ENCODE data around the gene BEST4. TPM values are rescaled to one million over a fixed set of nuclear protein-coding genes. Genes with fewer than 3 reads are reported as not detected.
"Not testable (repeated sequence)": the region's sequence is repeated elsewhere in the genome, so short reads cannot be mapped to it uniquely, and the experiment has no call there.

Gene BEST4
- total and polyA plus RNA-seq, 10 donors = 0.16 to 0.89 (median 0.40) TPM; not detected in 3

- intact Hi-C loops (cut with DNase I; ENCODE audit: low total_unique reads) = no loop called here
- H3K4me3 ChIP-seq = peak within 1 kb of the TSS; percentile 68 to 87 (median 81)
- peak within 1 kb of the TSS; percentile 83 to 98 (median 96) for H3K27ac ChIP-seq
- TF ChIP-seq POLR2A (IDR thresholded peaks at IDR 0.05) = peak; percentile 47 to 82 (median 75)
- peak; percentile 85 to 97 (median 95) for TF ChIP-seq CTCF (IDR thresholded peaks at IDR 0.05 in 8 of 11, conservative IDR thresholded peaks at IDR 0.05 in 3 of 11)
- peak; percentile 95 to 98 (median 97) for TF ChIP-seq POLR2AphosphoS5 (IDR thresholded peaks at IDR 0.05)
- no peaks in the 10 kb centered on the region for H3K27me3 ChIP-seq (replicated peaks in 1 of 7)
- H3K36me3 ChIP-seq = peaks cover 0 to 30% (median 22%) of the 10 kb centered on the region in 6 donors
- peak; percentile 100 for DNase-seq
- peaks cover 11 to 57% (median 40%) of the 10 kb centered on the region in 6 donors for H3K4me1 ChIP-seq
- 0% methylated on average over 35 to 79 of the region's 79 CpGs for whole genome bisulfite sequencing, 5 donors
- no peaks in the 10 kb centered on the region for H3K9me3 ChIP-seq
These were observed 12.0 kb upstream of the BEST4 start, which contains the start of gene PLK3 for GRCh38 chr1:44799770-44800584. Gene PLK3 (plus strand): TSS chr1:44800377. CDS start chr1:44800464, 87 bp downstream.

- intact Hi-C loops (cut with DNase I; ENCODE audit: low total_unique reads) = no loop called here
- WGBS, 5 donors = 87 to 94% (median 90%) methylated on average over 10 of the region's 10 CpGs
- TF ChIP-seq POLR2AphosphoS5 (IDR thresholded peaks at IDR 0.05) (no peak), POLR2A (IDR thresholded peaks at IDR 0.05) (no peak), CTCF (IDR thresholded peaks at IDR 0.05 in 8 of 11, conservative IDR thresholded peaks at IDR 0.05 in 3 of 11) (no peak)
- peaks cover 11 to 45% (median 35%) of the 10 kb centered on the region in 6 donors for H3K4me1 ChIP-seq
- no peaks in the 10 kb centered on the region for H3K27me3 ChIP-seq (replicated peaks in 1 of 7)
- H3K4me3 ChIP-seq = no peak overlapping the region
- DNase-seq = peak; percentile 80
- peaks cover 0 to 18% (median 10%) of the 10 kb centered on the region in 6 donors for H3K36me3 ChIP-seq
- no peaks in the 10 kb centered on the region for H3K9me3 ChIP-seq
- H3K27ac ChIP-seq = peak overlapping the region; percentile 83 to 98 (median 96)
These were observed 10.8 kb upstream of the BEST4 start for GRCh38 chr1:44798481-44799365.

GRCh38 chr1:44797886-44798285 is 9.9 kb upstream of the BEST4 start:
- DNase-seq = peak; percentile 53
- H3K36me3 ChIP-seq; intact Hi-C loops (cut with DNase I; ENCODE audit: low total_unique reads); H3K4me3 ChIP-seq; H3K27me3 ChIP-seq (replicated peaks in 1 of 7); H3K9me3 ChIP-seq: not testable (repeated sequence)
- 85 to 96% (median 89%) methylated on average over 8 of the region's 8 CpGs for WGBS, 5 donors
- Histone ChIP-seq H3K4me1 (peaks cover 11 to 36% (median 30%) of the 10 kb centered on the region in 6 donors), H3K27ac (peak overlapping the region in 1 of 8 donors; percentile 95)

- 87 to 93% (median 90%) methylated on average over 9 of the region's 9 CpGs for WGBS, 5 donors
- DNase-seq = peak; percentile 30
- intact Hi-C loops (cut with DNase I; ENCODE audit: low total_unique reads) = no loop called here
- Histone ChIP-seq H3K36me3 (no peaks in the 10 kb centered on the region), H3K27ac (no peak overlapping the region), H3K4me1 (no peaks in the 10 kb centered on the region), H3K4me3 (no peak overlapping the region), H3K9me3 (no peaks in the 10 kb centered on the region), H3K27me3 (replicated peaks in 1 of 7) (no peaks in the 10 kb centered on the region)
- TF ChIP-seq POLR2AphosphoS5 (IDR thresholded peaks at IDR 0.05) (no peak), POLR2A (IDR thresholded peaks at IDR 0.05) (no peak), CTCF (IDR thresholded peaks at IDR 0.05 in 8 of 11, conservative IDR thresholded peaks at IDR 0.05 in 3 of 11) (no peak)
These were observed 4.9 kb upstream of the BEST4 start for GRCh38 chr1:44792736-44793502.

Measured in spleen (tissue), 11 donors.